Activated CD4-positive, alpha-beta T cell treated with anti-CD3 and anti-CD28 coated beads for 1 hour (primary cell): ENCODE results near the gene CDA.

Source experiments
- DNase-seq: peaks from one replicate; pipeline ENCODE4 v3.0.0-alpha.2; 2020

CDA gene

GRCh38 chr1:20658166-20658915 lies 69.4 kb downstream of the CDA start:
- DNase-seq = no peak

DNA sequence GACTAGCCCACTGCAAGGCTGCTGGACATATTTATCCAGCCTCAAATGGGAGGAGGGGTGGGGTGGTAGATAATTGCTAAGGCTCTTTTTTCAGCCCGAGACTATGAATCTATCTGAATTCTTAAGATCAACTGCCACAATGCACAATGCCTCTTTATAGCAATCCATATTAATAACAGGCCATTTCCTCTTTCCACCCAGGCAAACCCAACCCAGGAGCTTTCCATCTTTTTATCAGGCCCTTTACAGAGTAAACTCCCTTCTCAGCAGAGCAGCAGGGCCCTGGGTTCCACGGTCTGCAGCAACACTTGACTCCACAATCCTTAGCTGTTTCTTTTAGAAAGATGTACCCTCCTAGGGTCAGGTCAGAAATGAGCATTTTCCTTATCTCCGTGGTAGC lies 71.5 kb downstream of the CDA start:
- DNase-seq = no peak

GRCh38 chr1:20660847-20661206 lies 71.9 kb downstream of the CDA start:
- DNase-seq = no peak

GRCh38 chr1:20661207-20662109 lies 72.6 kb downstream of the CDA start, which contains the start of gene DDOST:
Gene DDOST (minus strand): TSS chr1:20661369. CDS start chr1:20661350, 19 bp downstream.
- peak; percentile 91 for DNase-seq

DNA sequence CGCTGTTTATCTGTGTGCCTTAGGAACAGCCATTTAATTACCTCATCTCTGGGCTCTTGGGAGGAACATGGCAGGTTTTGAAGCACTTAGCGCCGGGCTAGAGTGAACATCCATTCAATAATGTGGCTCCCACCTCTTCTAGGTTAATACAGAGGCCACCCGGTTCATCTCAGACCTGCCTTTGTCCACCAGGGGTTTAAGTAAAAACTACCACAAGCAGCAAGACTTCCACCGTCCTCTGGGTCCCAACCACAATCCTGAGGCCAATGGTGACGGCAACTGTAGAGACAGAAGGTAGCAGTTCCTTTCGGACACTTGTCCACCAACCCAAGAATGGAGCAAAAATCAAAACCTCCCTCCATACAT lies 73.2 kb downstream of the CDA start:
- no peak for DNase-seq

GRCh38 chr1:20663365-20663764 lies 74.5 kb downstream of the CDA start:
- DNase-seq = no peak

DNA sequence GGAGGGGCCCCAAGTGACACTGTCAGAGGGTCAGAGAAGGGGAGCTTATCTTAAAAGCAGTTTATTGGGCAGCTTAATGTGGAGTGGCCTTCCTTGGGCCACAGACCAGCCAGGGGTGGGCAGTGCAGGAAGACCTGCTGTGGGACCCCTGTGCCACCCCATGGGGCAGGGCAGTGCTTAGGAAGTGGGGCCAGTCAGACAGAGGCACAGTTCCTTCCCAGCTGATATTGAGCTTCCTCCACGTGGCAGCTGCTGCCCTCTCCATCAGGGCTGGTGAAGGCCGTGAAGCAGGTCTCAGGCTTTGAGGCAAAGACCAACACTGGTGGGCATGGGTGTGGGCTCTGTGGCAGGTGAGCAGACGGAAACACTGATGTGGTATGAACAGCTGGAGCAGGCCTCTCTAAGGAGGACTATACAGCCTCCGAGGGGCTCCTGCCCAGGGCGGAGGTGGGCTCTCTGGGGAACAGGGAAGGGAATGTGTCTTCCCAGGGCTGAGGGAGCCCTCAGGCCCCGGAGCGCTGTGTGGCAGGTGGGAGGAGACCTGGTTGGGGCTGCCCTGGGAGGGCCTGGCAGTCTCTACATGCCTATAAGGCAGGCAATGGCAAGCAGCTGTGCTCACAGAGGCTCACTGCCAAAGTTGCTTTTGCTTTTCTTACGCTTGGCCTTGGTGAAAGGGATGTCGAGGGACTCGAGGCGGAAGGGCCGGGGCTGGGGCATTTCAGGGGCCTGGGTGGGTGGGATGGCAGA lies 75.2 kb downstream of the CDA start:
- no peak for DNase-seq

DNA sequence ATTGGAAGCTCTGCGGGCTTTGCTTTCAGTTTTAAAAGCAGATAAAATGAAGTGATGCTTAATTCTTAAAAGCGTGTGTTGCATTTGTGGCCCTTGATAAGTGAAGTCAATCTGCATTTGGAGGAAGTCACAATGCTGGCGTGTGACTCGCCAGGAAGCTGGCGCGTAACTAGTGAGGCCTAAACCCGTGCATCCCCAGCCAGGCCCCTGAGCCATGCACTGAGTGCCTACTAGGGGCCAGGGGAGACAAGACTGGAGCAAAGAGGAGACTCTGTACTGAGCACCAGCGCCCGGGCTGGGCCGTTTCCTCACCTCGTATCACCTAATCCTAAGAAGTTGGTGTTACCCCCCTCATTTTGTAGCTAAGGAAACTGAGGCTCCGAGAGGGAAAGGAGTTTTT lies 76.8 kb downstream of the CDA start:
- no peak for DNase-seq

DNA sequence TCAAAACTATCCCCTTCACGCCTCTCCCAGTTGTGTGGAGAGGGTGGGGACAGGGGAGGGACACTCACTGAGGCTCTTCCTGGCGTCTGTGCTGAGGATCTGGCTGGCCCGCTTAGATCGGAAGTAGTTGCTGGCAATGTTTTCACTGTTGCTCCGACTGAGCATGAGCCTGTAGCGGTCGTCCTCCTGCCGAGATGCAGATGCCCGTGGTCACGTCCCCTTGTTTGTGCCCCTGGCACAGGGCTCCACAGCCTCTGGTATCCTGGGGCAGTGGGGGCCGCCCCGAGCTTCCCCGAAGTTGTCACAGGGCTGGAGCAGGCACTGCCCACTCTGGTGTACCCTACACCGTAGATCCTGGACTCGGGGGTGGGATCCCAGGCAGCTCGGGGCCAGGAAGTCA lies 77.2 kb downstream of the CDA start:
- no peak for DNase-seq

DNA sequence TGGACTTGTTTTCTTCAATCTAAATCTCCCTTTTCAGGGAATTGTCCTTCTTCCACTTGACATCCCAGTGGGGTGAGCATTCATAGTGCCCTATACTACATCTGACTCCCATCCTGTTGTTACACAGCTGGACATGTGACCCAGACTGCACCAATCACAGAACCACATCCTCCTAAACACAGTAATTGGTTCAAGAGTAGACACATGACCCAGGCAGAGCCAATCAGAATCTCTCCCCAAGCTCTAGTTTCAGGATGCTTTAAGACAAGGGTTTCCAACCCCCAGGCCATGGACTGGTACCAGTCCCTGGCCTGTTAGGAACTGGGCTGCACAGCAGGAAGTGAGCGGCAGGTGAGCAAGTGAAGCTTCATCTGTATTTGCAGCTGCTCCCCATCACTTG lies 77.9 kb downstream of the CDA start:
- DNase-seq = no peak
